ENCODE results near the gene SLC9A9.

GRCh38 chr3:143332026-143332425 lies 516.2 kb downstream of the SLC9A9 start:
- TF ChIP-seq POLR2AphosphoS5 (IDR thresholded peaks at IDR 0.05) = no peak
- no peak for TF ChIP-seq CTCF (IDR thresholded peaks at IDR 0.05)
- no peak for TF ChIP-seq POLR2A (IDR thresholded peaks at IDR 0.05)
- TF ChIP-seq EP300 (IDR thresholded peaks at IDR 0.05; ENCODE audit: low read depth) = no peak

Measured in transverse colon (tissue), 4 donors.